Dendritic cell treated with granulocyte-macrophage colony-stimulating factor and Interleukin-4, amounts not matched to agents 40 ng/mL and 50 ng/mL, for 4 days (primary cell): ENCODE data around the gene ASTN2.

Experiments
- H3K27ac Mint-ChIP-seq: one replicate; pipeline ENCODE4 v1.8.0; 2022; ENCODE audit warnings: mild to moderate bottlenecking, mixed read lengths
- H3K27me3 Mint-ChIP-seq: one replicate; pipeline ENCODE4 v1.8.0; 2022; ENCODE audit warnings: mild to moderate bottlenecking, mixed read lengths
- H3K36me3 Mint-ChIP-seq: one replicate; pipeline ENCODE4 v1.8.0; 2022; ENCODE audit warnings: low read depth, mixed read lengths
- H3K4me1 Mint-ChIP-seq: one replicate; pipeline ENCODE4 v1.8.0; 2022; ENCODE audit warnings: low read depth, mixed read lengths
- H3K4me3 Mint-ChIP-seq: one replicate; pipeline ENCODE4 v1.8.0; 2022; ENCODE audit warnings: mild to moderate bottlenecking, moderate library complexity, mixed read lengths
- H3K9me3 Mint-ChIP-seq: one replicate; pipeline ENCODE4 v1.8.0; 2022; ENCODE audit warnings: mixed read lengths
- intact Hi-C: fragments of 100-400 bp; cut with micrococcal nuclease; formaldehyde crosslinking; loops from one replicate; pipeline ENCODE4 v1.15.0; 2022

The ASTN2 gene

GRCh38 chr9:116493183-116493860 lies 921.5 kb downstream of the ASTN2 start:
- Mint-ChIP-seq H3K27ac (no peak overlapping the region), H3K27me3 (no peaks in the 10 kb centered on the region), H3K4me3 (no peak overlapping the region), H3K4me1 (no peaks in the 10 kb centered on the region), H3K36me3 (no peaks in the 10 kb centered on the region), H3K9me3 (no peaks in the 10 kb centered on the region)
- intact Hi-C loops: no loop called here

GRCh38 chr9:116491659-116492058 lies 923.2 kb downstream of the ASTN2 start:
- intact Hi-C loops: no loop called here

GRCh38 chr9:116491219-116491618 lies 923.6 kb downstream of the ASTN2 start:
- Mint-ChIP-seq H3K27me3 (no peaks in the 10 kb centered on the region), H3K9me3 (no peaks in the 10 kb centered on the region), H3K36me3 (no peaks in the 10 kb centered on the region), H3K4me1 (no peaks in the 10 kb centered on the region), H3K4me3 (no peak overlapping the region), H3K27ac (no peak overlapping the region)
- intact Hi-C loops: no loop called here

More at GRCh38 chr9:116491659-116492058, 923.2 kb downstream of the ASTN2 start:
- Mint-ChIP-seq H3K4me1 (no peaks in the 10 kb centered on the region), H3K27me3 (no peaks in the 10 kb centered on the region), H3K27ac (no peak overlapping the region), H3K36me3 (no peaks in the 10 kb centered on the region), H3K4me3 (no peak overlapping the region), H3K9me3 (no peaks in the 10 kb centered on the region)

- no peak overlapping the region for H3K27ac Mint-ChIP-seq
- H3K9me3 Mint-ChIP-seq: no peaks in the 10 kb centered on the region
- no peak overlapping the region for H3K4me3 Mint-ChIP-seq
- no peaks in the 10 kb centered on the region for H3K4me1 Mint-ChIP-seq
- intact Hi-C loops: no loop called here
- no peaks in the 10 kb centered on the region for H3K27me3 Mint-ChIP-seq
- no peaks in the 10 kb centered on the region for H3K36me3 Mint-ChIP-seq
Measured at GRCh38 chr9:116490321-116490720, 924.5 kb downstream of the ASTN2 start.

- no peaks in the 10 kb centered on the region for H3K27me3 Mint-ChIP-seq
- no peaks in the 10 kb centered on the region for H3K36me3 Mint-ChIP-seq
- no peaks in the 10 kb centered on the region for H3K4me1 Mint-ChIP-seq
- no peak overlapping the region for H3K4me3 Mint-ChIP-seq
- no peaks in the 10 kb centered on the region for H3K9me3 Mint-ChIP-seq
- no peak overlapping the region for H3K27ac Mint-ChIP-seq
- intact Hi-C loops: no loop called here
Measured at GRCh38 chr9:116488373-116488772, 926.5 kb downstream of the ASTN2 start.

GRCh38 chr9:116484492-116485061 lies 930.3 kb downstream of the ASTN2 start:
- Mint-ChIP-seq H3K27ac (no peak overlapping the region), H3K9me3 (no peaks in the 10 kb centered on the region), H3K4me3 (no peak overlapping the region), H3K36me3 (no peaks in the 10 kb centered on the region), H3K4me1 (no peaks in the 10 kb centered on the region), H3K27me3 (no peaks in the 10 kb centered on the region)
- intact Hi-C loops: no loop called here

- Mint-ChIP-seq H3K27ac (no peak overlapping the region), H3K36me3 (no peaks in the 10 kb centered on the region), H3K27me3 (no peaks in the 10 kb centered on the region), H3K4me1 (no peaks in the 10 kb centered on the region), H3K4me3 (no peak overlapping the region), H3K9me3 (no peaks in the 10 kb centered on the region)
- intact Hi-C loops: no loop called here
Measured at GRCh38 chr9:116483622-116484491, 931.0 kb downstream of the ASTN2 start.

GRCh38 chr9:116482740-116483139 lies 932.1 kb downstream of the ASTN2 start:
- no peaks in the 10 kb centered on the region for H3K9me3 Mint-ChIP-seq
- no peaks in the 10 kb centered on the region for H3K27me3 Mint-ChIP-seq
- H3K4me1 Mint-ChIP-seq: peaks cover 3% of the 10 kb centered on the region
- no peak overlapping the region for H3K4me3 Mint-ChIP-seq
- intact Hi-C loops: no loop called here
- no peak overlapping the region for H3K27ac Mint-ChIP-seq
- H3K36me3 Mint-ChIP-seq: no peaks in the 10 kb centered on the region

- Mint-ChIP-seq H3K4me1 (peaks cover 5% of the 10 kb centered on the region), H3K4me3 (no peak overlapping the region), H3K27me3 (no peaks in the 10 kb centered on the region), H3K36me3 (no peaks in the 10 kb centered on the region), H3K27ac (no peak overlapping the region), H3K9me3 (no peaks in the 10 kb centered on the region)
- intact Hi-C loops: no loop called here
Measured at GRCh38 chr9:116480700-116481099, 934.2 kb downstream of the ASTN2 start.

GRCh38 chr9:116479967-116480366 lies 934.9 kb downstream of the ASTN2 start:
- no peaks in the 10 kb centered on the region for H3K9me3 Mint-ChIP-seq
- H3K4me1 Mint-ChIP-seq: peaks cover 5% of the 10 kb centered on the region
- no peaks in the 10 kb centered on the region for H3K27me3 Mint-ChIP-seq
- no peak overlapping the region for H3K4me3 Mint-ChIP-seq
- no peak overlapping the region for H3K27ac Mint-ChIP-seq
- H3K36me3 Mint-ChIP-seq: no peaks in the 10 kb centered on the region
- intact Hi-C loops: no loop called here

- Mint-ChIP-seq H3K36me3 (no peaks in the 10 kb centered on the region), H3K4me3 (no peak overlapping the region), H3K4me1 (peaks cover 5% of the 10 kb centered on the region), H3K27ac (no peak overlapping the region), H3K27me3 (no peaks in the 10 kb centered on the region), H3K9me3 (no peaks in the 10 kb centered on the region)
- intact Hi-C loops: no loop called here
Measured at GRCh38 chr9:116479056-116479544, 935.8 kb downstream of the ASTN2 start.

- Mint-ChIP-seq H3K4me3 (no peak overlapping the region), H3K27me3 (no peaks in the 10 kb centered on the region), H3K9me3 (no peaks in the 10 kb centered on the region), H3K27ac (no peak overlapping the region), H3K36me3 (no peaks in the 10 kb centered on the region), H3K4me1 (peaks cover 5% of the 10 kb centered on the region)
- intact Hi-C loops: no loop called here
Measured at GRCh38 chr9:116477584-116478141, 937.2 kb downstream of the ASTN2 start.

- Mint-ChIP-seq H3K27ac (no peak overlapping the region), H3K4me1 (peaks cover 5% of the 10 kb centered on the region), H3K36me3 (no peaks in the 10 kb centered on the region), H3K27me3 (no peaks in the 10 kb centered on the region), H3K9me3 (no peaks in the 10 kb centered on the region), H3K4me3 (no peak overlapping the region)
- intact Hi-C loops: no loop called here
Measured at GRCh38 chr9:116476935-116477381, 937.9 kb downstream of the ASTN2 start.

GRCh38 chr9:116476002-116476401 lies 938.9 kb downstream of the ASTN2 start:
- H3K36me3 Mint-ChIP-seq: no peaks in the 10 kb centered on the region
- intact Hi-C loops: no loop called here

More at GRCh38 chr9:116476002-116476401, 938.9 kb downstream of the ASTN2 start:
- Mint-ChIP-seq H3K9me3 (no peaks in the 10 kb centered on the region), H3K27ac (no peak overlapping the region), H3K27me3 (no peaks in the 10 kb centered on the region), H3K4me3 (no peak overlapping the region), H3K4me1 (peaks cover 5% of the 10 kb centered on the region)
